ENCODE data around the gene ADGRD2.

The ADGRD2 gene

DNA sequence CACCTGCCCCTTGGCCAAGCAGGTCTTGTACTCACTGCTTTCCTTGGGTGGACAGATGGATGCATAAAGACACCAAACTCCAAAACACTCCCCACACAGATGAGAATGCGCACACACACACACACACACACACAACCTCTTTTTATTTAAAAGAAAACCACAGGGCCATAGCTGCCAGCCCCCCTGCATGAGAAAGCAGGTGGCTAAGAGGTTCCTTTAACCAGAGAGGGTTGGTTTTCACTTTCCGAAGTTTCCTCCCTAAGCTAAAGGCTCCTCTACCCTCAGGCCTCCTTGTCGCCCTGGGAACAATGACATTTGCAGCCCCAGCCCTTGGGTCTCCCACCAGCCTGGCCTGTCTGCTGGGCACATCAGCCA lies 45.8 kb downstream of the ADGRD2 start:
- Histone ChIP-seq H3K23ac (ENCODE audit: low read length) (no peak overlapping the region), H2AK5ac (ENCODE audit: low read length) (no peak overlapping the region), H3K4ac (ENCODE audit: low read depth, low read length) (no peak overlapping the region), H2AFZ (ENCODE audit: insufficient read depth, low read length, poor library complexity) (no peak overlapping the region), H3K27me3 (ENCODE audit: insufficient read depth, low read length) (no peaks in the 10 kb centered on the region), H2BK120ac (ENCODE audit: insufficient read depth, low read length, poor library complexity) (no peak overlapping the region), H3K4me3 (ENCODE audit: low read depth, low read length) (no peak overlapping the region), H4K12ac (ENCODE audit: low read depth, low read length) (no peak overlapping the region), H3K18ac (ENCODE audit: low read length) (no peak overlapping the region), H3K9ac (ENCODE audit: low read length) (no peak overlapping the region), H4K91ac (ENCODE audit: low read depth, low read length) (no peak overlapping the region), H2BK12ac (ENCODE audit: low read length) (no peak overlapping the region), H2BK5ac (ENCODE audit: low read depth, low read length, poor library complexity) (no peak overlapping the region), H3K79me1 (ENCODE audit: low read length) (no peaks in the 10 kb centered on the region), H3K79me2 (ENCODE audit: control insufficient read depth, insufficient read depth, low read length, poor library complexity) (no peaks in the 10 kb centered on the region), H3K27ac (ENCODE audit: low read depth, low read length) (no peak overlapping the region), H3K36me3 (ENCODE audit: control insufficient read depth in 1 of 2, insufficient read depth in 2 of 2, low read length in 2 of 2) (no peaks in the 10 kb centered on the region), H3K14ac (ENCODE audit: low read length) (no peak overlapping the region), H4K8ac (ENCODE audit: low read depth, low read length) (no peak overlapping the region), H3K9me3 (ENCODE audit: insufficient read depth, low read depth, low read length) (no peaks in the 10 kb centered on the region), H3K4me2 (ENCODE audit: low read length) (no peak overlapping the region), H3K4me1 (ENCODE audit: control insufficient read depth in 1 of 2, insufficient read depth in 2 of 2, low read length in 2 of 2) (no peaks in the 10 kb centered on the region)
- WGBS (ENCODE audit: extremely low coverage, insufficient coverage, insufficient read length): no CpG with 5 or more reads among the region's 3 CpGs
- DNase-seq: no peak

DNA sequence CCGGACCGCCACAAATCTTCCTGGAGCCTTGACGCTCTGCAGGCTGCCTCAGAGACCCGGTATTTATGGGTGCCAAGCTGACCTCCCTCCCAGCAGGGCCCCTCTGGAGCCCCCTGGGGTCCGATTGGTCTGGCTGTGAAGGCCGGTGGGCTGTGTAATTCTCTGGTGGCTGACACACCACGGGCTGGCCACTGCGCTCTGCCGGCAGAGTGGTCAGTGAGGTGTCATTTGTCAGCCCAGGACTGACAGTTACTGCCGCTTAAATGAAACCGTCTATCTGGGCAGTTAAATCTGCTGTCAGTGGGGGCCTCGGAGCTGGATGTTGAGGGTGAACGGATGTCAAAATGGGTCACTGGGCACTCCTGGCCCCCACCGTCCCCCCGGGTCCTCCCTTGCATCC lies 46.2 kb downstream of the ADGRD2 start:
- H3K23ac ChIP-seq (ENCODE audit: low read length): no peak overlapping the region

DNA sequence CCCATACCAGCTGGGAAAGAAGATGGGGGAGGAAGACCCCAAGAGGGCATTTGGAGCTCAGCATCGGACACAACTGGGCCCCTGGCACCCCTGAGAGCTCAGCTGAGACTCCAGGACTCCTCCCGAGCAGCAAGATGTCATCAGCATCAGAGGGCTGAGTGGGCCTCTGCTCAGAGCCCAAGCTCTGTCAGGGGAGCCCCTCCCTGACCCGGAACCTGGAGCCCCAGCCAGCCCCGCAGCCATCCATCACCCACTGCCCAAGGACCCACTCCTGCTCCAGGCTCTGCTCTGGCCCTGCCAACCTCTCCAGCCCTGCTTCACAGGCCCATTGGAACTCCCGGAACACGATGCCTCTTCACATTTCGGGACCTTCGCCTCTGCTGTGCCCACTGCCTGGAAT lies 47.2 kb downstream of the ADGRD2 start:
- H3K9ac ChIP-seq (ENCODE audit: low read length): no peak overlapping the region
- no peaks in the 10 kb centered on the region for H3K9me3 ChIP-seq (ENCODE audit: insufficient read depth, low read depth, low read length)
- H2AK5ac ChIP-seq (ENCODE audit: low read length): no peak overlapping the region
- no peaks in the 10 kb centered on the region for H3K79me1 ChIP-seq (ENCODE audit: low read length)
- H3K79me2 ChIP-seq (ENCODE audit: control insufficient read depth, insufficient read depth, low read length, poor library complexity): no peaks in the 10 kb centered on the region
- no peak overlapping the region for H2BK5ac ChIP-seq (ENCODE audit: low read depth, low read length, poor library complexity)
- H3K4me3 ChIP-seq (ENCODE audit: low read depth, low read length): no peak overlapping the region
- no peaks in the 10 kb centered on the region for H3K36me3 ChIP-seq (ENCODE audit: control insufficient read depth in 1 of 2, insufficient read depth in 2 of 2, low read length in 2 of 2)
- H3K4me2 ChIP-seq (ENCODE audit: low read length): no peak overlapping the region
- no peaks in the 10 kb centered on the region for H3K4me1 ChIP-seq (ENCODE audit: control insufficient read depth in 1 of 2, insufficient read depth in 2 of 2, low read length in 2 of 2)
- H2AFZ ChIP-seq (ENCODE audit: insufficient read depth, low read length, poor library complexity): no peak overlapping the region
- H2BK12ac ChIP-seq (ENCODE audit: low read length): no peak overlapping the region
- H2BK120ac ChIP-seq (ENCODE audit: insufficient read depth, low read length, poor library complexity): no peak overlapping the region
- H3K18ac ChIP-seq (ENCODE audit: low read length): no peak overlapping the region
- no peak overlapping the region for H3K14ac ChIP-seq (ENCODE audit: low read length)
- no peak overlapping the region for H3K23ac ChIP-seq (ENCODE audit: low read length)
- peaks cover 4% of the 10 kb centered on the region for H3K27me3 ChIP-seq (ENCODE audit: insufficient read depth, low read length)
- no peak overlapping the region for H3K4ac ChIP-seq (ENCODE audit: low read depth, low read length)
- no peak overlapping the region for H4K12ac ChIP-seq (ENCODE audit: low read depth, low read length)
- H4K91ac ChIP-seq (ENCODE audit: low read depth, low read length): no peak overlapping the region
- no peak overlapping the region for H3K27ac ChIP-seq (ENCODE audit: low read depth, low read length)
- no peak overlapping the region for H4K8ac ChIP-seq (ENCODE audit: low read depth, low read length)
- no CpG with 5 or more reads among the region's 8 CpGs for WGBS (ENCODE audit: extremely low coverage, insufficient coverage, insufficient read length)
- no peak for DNase-seq

More for the DNA sequence above, 46.2 kb downstream of the ADGRD2 start:
- no peak overlapping the region for H3K4ac ChIP-seq (ENCODE audit: low read depth, low read length)
- H2BK5ac ChIP-seq (ENCODE audit: low read depth, low read length, poor library complexity): no peak overlapping the region
- H3K27me3 ChIP-seq (ENCODE audit: insufficient read depth, low read length): no peaks in the 10 kb centered on the region
- no peak for DNase-seq
- H3K79me1 ChIP-seq (ENCODE audit: low read length): no peaks in the 10 kb centered on the region
- no peaks in the 10 kb centered on the region for H3K4me1 ChIP-seq (ENCODE audit: control insufficient read depth in 1 of 2, insufficient read depth in 2 of 2, low read length in 2 of 2)
- no peak overlapping the region for H2AFZ ChIP-seq (ENCODE audit: insufficient read depth, low read length, poor library complexity)
- H3K36me3 ChIP-seq (ENCODE audit: control insufficient read depth in 1 of 2, insufficient read depth in 2 of 2, low read length in 2 of 2): no peaks in the 10 kb centered on the region
- no peak overlapping the region for H3K4me2 ChIP-seq (ENCODE audit: low read length)
- H4K91ac ChIP-seq (ENCODE audit: low read depth, low read length): no peak overlapping the region
- no peak overlapping the region for H3K4me3 ChIP-seq (ENCODE audit: low read depth, low read length)
- H4K12ac ChIP-seq (ENCODE audit: low read depth, low read length): no peak overlapping the region
- H4K8ac ChIP-seq (ENCODE audit: low read depth, low read length): no peak overlapping the region
- H3K14ac ChIP-seq (ENCODE audit: low read length): no peak overlapping the region
- no peak overlapping the region for H2AK5ac ChIP-seq (ENCODE audit: low read length)
- H3K9ac ChIP-seq (ENCODE audit: low read length): no peak overlapping the region
- no peak overlapping the region for H3K27ac ChIP-seq (ENCODE audit: low read depth, low read length)
- H3K18ac ChIP-seq (ENCODE audit: low read length): no peak overlapping the region
- H2BK120ac ChIP-seq (ENCODE audit: insufficient read depth, low read length, poor library complexity): no peak overlapping the region
- H2BK12ac ChIP-seq (ENCODE audit: low read length): no peak overlapping the region
- no CpG with 5 or more reads among the region's 15 CpGs for WGBS (ENCODE audit: extremely low coverage, insufficient coverage, insufficient read length)
- H3K79me2 ChIP-seq (ENCODE audit: control insufficient read depth, insufficient read depth, low read length, poor library complexity): no peaks in the 10 kb centered on the region
- no peaks in the 10 kb centered on the region for H3K9me3 ChIP-seq (ENCODE audit: insufficient read depth, low read depth, low read length)

DNA sequence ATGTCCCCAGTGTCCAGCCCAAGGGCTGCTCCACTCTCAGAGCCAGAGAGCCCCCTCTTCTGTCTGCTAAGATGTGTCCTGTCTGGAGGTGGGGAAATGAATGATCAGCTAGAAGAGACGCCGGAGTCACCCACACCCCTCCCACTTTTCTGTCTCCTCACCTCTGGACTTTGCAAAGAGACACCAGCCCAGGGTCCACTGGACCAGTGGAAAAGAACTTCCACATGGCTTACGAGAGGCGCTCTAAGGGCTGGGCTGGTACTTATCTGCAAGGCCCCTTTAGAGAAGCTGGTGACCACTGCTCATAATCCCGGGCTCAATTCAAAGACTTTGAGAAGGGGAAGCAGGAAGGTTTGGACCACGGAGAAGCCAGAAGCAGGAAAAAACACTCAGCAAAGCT lies 47.8 kb downstream of the ADGRD2 start:
- Histone ChIP-seq H3K27ac (ENCODE audit: low read depth, low read length) (no peak overlapping the region), H3K18ac (ENCODE audit: low read length) (no peak overlapping the region), H3K36me3 (ENCODE audit: control insufficient read depth in 1 of 2, insufficient read depth in 2 of 2, low read length in 2 of 2) (no peaks in the 10 kb centered on the region), H3K9me3 (ENCODE audit: insufficient read depth, low read depth, low read length) (no peaks in the 10 kb centered on the region), H3K27me3 (ENCODE audit: insufficient read depth, low read length) (peaks cover 9% of the 10 kb centered on the region), H3K4me3 (ENCODE audit: low read depth, low read length) (no peak overlapping the region), H3K79me1 (ENCODE audit: low read length) (no peaks in the 10 kb centered on the region), H2AK5ac (ENCODE audit: low read length) (no peak overlapping the region), H2BK5ac (ENCODE audit: low read depth, low read length, poor library complexity) (no peak overlapping the region), H3K4me2 (ENCODE audit: low read length) (no peak overlapping the region), H4K91ac (ENCODE audit: low read depth, low read length) (no peak overlapping the region), H3K9ac (ENCODE audit: low read length) (no peak overlapping the region), H3K23ac (ENCODE audit: low read length) (no peak overlapping the region), H2BK120ac (ENCODE audit: insufficient read depth, low read length, poor library complexity) (no peak overlapping the region), H3K4ac (ENCODE audit: low read depth, low read length) (no peak overlapping the region), H2AFZ (ENCODE audit: insufficient read depth, low read length, poor library complexity) (no peak overlapping the region), H3K4me1 (ENCODE audit: control insufficient read depth in 1 of 2, insufficient read depth in 2 of 2, low read length in 2 of 2) (no peaks in the 10 kb centered on the region), H4K12ac (ENCODE audit: low read depth, low read length) (no peak overlapping the region), H3K79me2 (ENCODE audit: control insufficient read depth, insufficient read depth, low read length, poor library complexity) (no peaks in the 10 kb centered on the region), H4K8ac (ENCODE audit: low read depth, low read length) (no peak overlapping the region), H3K14ac (ENCODE audit: low read length) (no peak overlapping the region), H2BK12ac (ENCODE audit: low read length) (no peak overlapping the region)
- no peak for DNase-seq
- WGBS (ENCODE audit: extremely low coverage, insufficient coverage, insufficient read length): no CpG with 5 or more reads among the region's 6 CpGs
